HEK293 (cell line): Measurements from ENCODE around the gene PARD3.

Source experiments
- CTCF ChIA-PET: fragments of 350-600 bp; formaldehyde crosslinking; extraction: SDS; loops from one replicate; lab custom pipeline; 2021; ENCODE audit warnings: antibody characterized with exemption; lab: Yijun Ruan, JAX
- POLR2A ChIA-PET: fragments of 300-600 bp; formaldehyde crosslinking; extraction: SDS; loops from one replicate; lab custom pipeline; 2020; ENCODE audit warnings: antibody characterized with exemption, inconsistent platforms; lab: Yijun Ruan, JAX
- H3K27ac ChIP-seq: fragments of 200-500 bp; sonication (Bioruptor generic); 2 replicates; pipeline ENCODE4 v1.5.1; 2014; ENCODE audit warnings: low read depth, low read length, control low read depth, inconsistent platforms; ENCODE audit errors: extremely low read depth
- H3K36me3 ChIP-seq, 2 experiments: fragments of 200-500 bp in 1 of 2; sonication (Bioruptor generic) in 1 of 2; 1 replicate in 1 of 2; 2 replicates in 1 of 2; pipeline ENCODE4 v1.5.1; 2014 to 2017; ENCODE audit warnings: inconsistent platforms in 2 of 2, low read length in 2 of 2; ENCODE audit not compliant: control insufficient read depth in 2 of 2, insufficient read depth in 1 of 2
- H3K4me1 ChIP-seq: fragments of 200-500 bp; sonication (Bioruptor generic); 2 replicates; pipeline ENCODE4 v1.5.1; 2014; ENCODE audit warnings: mild to moderate bottlenecking, low read length, inconsistent platforms; ENCODE audit not compliant: control insufficient read depth, insufficient read depth
- H3K4me3 ChIP-seq: 2 replicates; pipeline ENCODE4 v1.5.1; 2011; ENCODE audit warnings: low read depth, mild to moderate bottlenecking, control low read depth, low read length, moderate library complexity
- H3K9me3 ChIP-seq: fragments of 200-500 bp; sonication (Bioruptor generic); 2 replicates; pipeline ENCODE4 v1.5.1; 2014; ENCODE audit warnings: low read depth, low read length, inconsistent platforms; ENCODE audit not compliant: control insufficient read depth, insufficient read depth
- FEZF1 ChIP-seq: fragments of 450-650 bp; formaldehyde crosslinking; IDR thresholded peaks from 2 replicates; pipeline ENCODE4 v1.5.1; 2016; ENCODE audit warnings: missing biosample characterization, missing genetic modification characterization
- GLI2 ChIP-seq: fragments of 450-650 bp; formaldehyde crosslinking; IDR thresholded peaks from 2 replicates; pipeline ENCODE4; 2017; ENCODE audit warnings: missing biosample characterization, missing genetic modification characterization, low read depth, borderline replicate concordance
- KLF7 ChIP-seq: fragments of 450-650 bp; formaldehyde crosslinking; IDR thresholded peaks from 2 replicates; pipeline ENCODE4 v1.5.1; 2016; ENCODE audit warnings: missing biosample characterization, missing genetic modification characterization, borderline replicate concordance
- MZF1 ChIP-seq: fragments of 450-650 bp; formaldehyde crosslinking; IDR thresholded peaks from 2 replicates; pipeline ENCODE4 v1.5.1; 2017; ENCODE audit warnings: missing biosample characterization, missing genetic modification characterization, borderline replicate concordance
- SP3 ChIP-seq: fragments of 450-650 bp; formaldehyde crosslinking; IDR thresholded peaks from 2 replicates; pipeline ENCODE4 v1.5.1; 2016; ENCODE audit warnings: missing biosample characterization, missing genetic modification characterization
- YY2 ChIP-seq: fragments of 450-650 bp; formaldehyde crosslinking; IDR thresholded peaks from 2 replicates; pipeline ENCODE4 v1.5.1; 2016; ENCODE audit warnings: missing biosample characterization, missing genetic modification characterization
- ZBTB44 ChIP-seq: fragments of 450-650 bp; IDR thresholded peaks from 2 replicates; pipeline ENCODE4 v1.5.1; 2018; ENCODE audit warnings: missing biosample characterization, mild to moderate bottlenecking, missing genetic modification characterization
- ZNF10 ChIP-seq: fragments of 450-650 bp; formaldehyde crosslinking; IDR thresholded peaks from 2 replicates; pipeline ENCODE4 v1.5.1; 2017; ENCODE audit warnings: missing biosample characterization, missing genetic modification characterization
- ZNF169 ChIP-seq: fragments of 450-650 bp; formaldehyde crosslinking; IDR thresholded peaks from 2 replicates; pipeline ENCODE4 v1.5.1; 2016; ENCODE audit warnings: missing biosample characterization, missing genetic modification characterization
- ZNF175 ChIP-seq: fragments of 450-650 bp; formaldehyde crosslinking; IDR thresholded peaks from 2 replicates; pipeline ENCODE4 v1.5.1; 2016; ENCODE audit warnings: missing biosample characterization, missing genetic modification characterization
- ZNF18 ChIP-seq: fragments of 450-650 bp; formaldehyde crosslinking; IDR thresholded peaks from 2 replicates; pipeline ENCODE4 v1.5.1; 2016; ENCODE audit warnings: missing biosample characterization, missing genetic modification characterization
- ZNF19 ChIP-seq: fragments of 450-650 bp; formaldehyde crosslinking; IDR thresholded peaks from 2 replicates; pipeline ENCODE4; 2016; ENCODE audit warnings: missing biosample characterization, missing genetic modification characterization, low read depth
- ZNF362 ChIP-seq: fragments of 450-650 bp; formaldehyde crosslinking; IDR thresholded peaks from 2 replicates; pipeline ENCODE4 v1.5.1; 2016; ENCODE audit warnings: missing biosample characterization, missing genetic modification characterization
- ZNF366 ChIP-seq: fragments of 450-650 bp; formaldehyde crosslinking; conservative IDR thresholded peaks from 2 replicates; pipeline ENCODE4 v1.5.1; 2016; ENCODE audit warnings: missing biosample characterization, missing genetic modification characterization
- ZNF449 ChIP-seq: fragments of 450-650 bp; formaldehyde crosslinking; IDR thresholded peaks from 2 replicates; pipeline ENCODE4 v1.5.1; 2017; ENCODE audit warnings: missing biosample characterization, mild to moderate bottlenecking, missing genetic modification characterization, moderate library complexity
- ZNF529 ChIP-seq: fragments of 450-650 bp; formaldehyde crosslinking; IDR thresholded peaks from 2 replicates; pipeline ENCODE4 v1.5.1; 2017; ENCODE audit warnings: missing genetic modification characterization, missing biosample characterization; ENCODE audit not compliant: insufficient replicate concordance
- ZNF585B ChIP-seq: fragments of 450-650 bp; formaldehyde crosslinking; IDR thresholded peaks from 2 replicates; pipeline ENCODE4 v1.5.1; 2016; ENCODE audit warnings: missing biosample characterization, missing genetic modification characterization
- ZNF623 ChIP-seq: fragments of 450-650 bp; formaldehyde crosslinking; IDR thresholded peaks from 2 replicates; pipeline ENCODE4 v1.5.1; 2016; ENCODE audit warnings: missing biosample characterization, missing genetic modification characterization
- ZNF658 ChIP-seq: fragments of 450-650 bp; formaldehyde crosslinking; IDR thresholded peaks from 2 replicates; pipeline ENCODE4; 2016; ENCODE audit warnings: missing biosample characterization, missing genetic modification characterization
- ZNF747 ChIP-seq: fragments of 450-650 bp; formaldehyde crosslinking; IDR thresholded peaks from 2 replicates; pipeline ENCODE4 v1.5.1; 2016; ENCODE audit warnings: missing biosample characterization, missing genetic modification characterization
- TF ChIP-seq, protein P1 (sequence below): fragments of 450-650 bp; formaldehyde crosslinking; IDR thresholded peaks from 2 replicates; pipeline ENCODE4 v1.5.1; 2016; ENCODE audit warnings: missing biosample characterization, missing genetic modification characterization

The PARD3 gene

DNA sequence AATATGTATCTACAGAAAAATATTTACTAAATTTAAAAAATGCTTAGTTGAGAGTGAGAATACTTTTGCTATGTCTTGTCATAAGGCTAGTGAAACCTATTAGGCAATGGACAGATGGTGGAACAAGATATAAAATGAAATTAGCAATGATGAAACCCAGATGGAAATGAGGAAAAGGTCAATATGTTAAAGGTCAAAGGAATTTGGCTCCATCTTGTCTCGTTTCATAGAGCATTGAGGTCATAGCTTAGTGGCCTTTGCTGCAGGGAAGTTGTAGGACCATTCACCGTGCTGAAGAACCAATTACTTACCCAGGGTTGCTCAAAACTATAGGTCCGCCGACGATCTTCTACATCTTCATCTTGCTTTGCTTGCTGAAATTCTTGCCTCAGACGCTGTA lies 683.9 kb downstream of the PARD3 start:
- Histone ChIP-seq H3K4me3 (no peak overlapping the region), H3K9me3 (no peaks in the 10 kb centered on the region), H3K4me1 (no peaks in the 10 kb centered on the region), H3K27ac (no peak overlapping the region), H3K36me3 (peaks cover 0 to 7% of the 10 kb centered on the region in 2 experiments; a peak in 2 of 3 replicates)
- POLR2A ChIA-PET: no interaction called here
- CTCF ChIA-PET: no interaction called here
- TF ChIP-seq ZNF585B (tag by site-specific recombination) (no peak), ZNF623 (tag by site-specific recombination) (no peak), ZBTB44 (no peak), ZNF529 (tag by site-specific recombination) (no peak), ZNF18 (tag by site-specific recombination) (no peak), KLF7 (tag by site-specific recombination) (no peak), ZNF175 (tag by site-specific recombination) (no peak)

- Histone ChIP-seq H3K4me1 (peaks cover 7% of the 10 kb centered on the region; the same call in 1 of the 2 replicates), H3K27ac (no peak overlapping the region), H3K4me3 (no peak overlapping the region), H3K36me3 (peaks cover 0 to 7% of the 10 kb centered on the region in 2 experiments; a peak in 2 of 3 replicates), H3K9me3 (no peaks in the 10 kb centered on the region)
- ChIA-PET POLR2A (no interaction called here), CTCF (no interaction called here)
- TF ChIP-seq ZNF658: no peak
- no peak for TF ChIP-seq ZNF366 (tag by site-specific recombination)
- no peak for TF ChIP-seq FEZF1 (tag by site-specific recombination)
- no peak for TF ChIP-seq ZNF10
- no peak for TF ChIP-seq GLI2
- no peak for TF ChIP-seq ZNF175 (tag by site-specific recombination)
- TF ChIP-seq YY2: no peak
- TF ChIP-seq ZNF362: no peak
- TF ChIP-seq ZNF19 (tag by site-specific recombination): no peak
- no peak for TF ChIP-seq SP3 (tag by site-specific recombination)
- no peak for TF ChIP-seq ZNF747 (tag by site-specific recombination)
- no peak for TF ChIP-seq ZNF449 (tag by site-specific recombination)
- no peak for TF ChIP-seq MZF1
- no peak for TF ChIP-seq ZNF169
- TF ChIP-seq, protein P1, sequence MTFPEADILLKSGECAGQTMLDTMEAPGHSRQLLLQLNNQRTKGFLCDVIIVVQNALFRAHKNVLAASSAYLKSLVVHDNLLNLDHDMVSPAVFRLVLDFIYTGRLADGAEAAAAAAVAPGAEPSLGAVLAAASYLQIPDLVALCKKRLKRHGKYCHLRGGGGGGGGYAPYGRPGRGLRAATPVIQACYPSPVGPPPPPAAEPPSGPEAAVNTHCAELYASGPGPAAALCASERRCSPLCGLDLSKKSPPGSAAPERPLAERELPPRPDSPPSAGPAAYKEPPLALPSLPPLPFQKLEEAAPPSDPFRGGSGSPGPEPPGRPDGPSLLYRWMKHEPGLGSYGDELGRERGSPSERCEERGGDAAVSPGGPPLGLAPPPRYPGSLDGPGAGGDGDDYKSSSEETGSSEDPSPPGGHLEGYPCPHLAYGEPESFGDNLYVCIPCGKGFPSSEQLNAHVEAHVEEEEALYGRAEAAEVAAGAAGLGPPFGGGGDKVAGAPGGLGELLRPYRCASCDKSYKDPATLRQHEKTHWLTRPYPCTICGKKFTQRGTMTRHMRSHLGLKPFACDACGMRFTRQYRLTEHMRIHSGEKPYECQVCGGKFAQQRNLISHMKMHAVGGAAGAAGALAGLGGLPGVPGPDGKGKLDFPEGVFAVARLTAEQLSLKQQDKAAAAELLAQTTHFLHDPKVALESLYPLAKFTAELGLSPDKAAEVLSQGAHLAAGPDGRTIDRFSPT (tag by site-specific recombination): no peak
Observed at GRCh38 chr10:34127676-34128075, 687.4 kb downstream of the PARD3 start.
